Measurements from ENCODE around the gene FNIP2. TPM values are rescaled to one million over a fixed set of nuclear protein-coding genes. Genes with fewer than 3 reads are reported as not detected.
"Not testable (repeated sequence)": the region's sequence is repeated elsewhere in the genome, so short reads cannot be mapped to it uniquely, and the experiment has no call there.

The FNIP2 gene
- total RNA-seq, 2 experiments from 2014 or later: 17.7 to 19.4 TPM

GRCh38 chr4:158869001-158869400, 100.2 kb downstream of the FNIP2 start:
- CTCF ChIA-PET: interaction anchor here (0.6 kb wide), 1 partner anchor 47 kb away, joined by 3 read pairs; no protein-coding TSS in a partner anchor
- POLR2A ChIA-PET: no interaction called here
- Mint-ChIP-seq H3K27ac (no peak overlapping the region), H3K36me3 (peaks cover 31% of the 10 kb centered on the region), H3K27me3 (no peaks in the 10 kb centered on the region), H3K4me1 (ENCODE audit: low read depth) (peaks cover 4% of the 10 kb centered on the region), H3K9me3 (no peaks in the 10 kb centered on the region), H3K4me3 (no peak overlapping the region)
- DNase-seq: no peak
- intact Hi-C loops (cut with micrococcal nuclease): no loop called here

- H3K4me1 Mint-ChIP-seq (ENCODE audit: low read depth): peaks cover 6% of the 10 kb centered on the region
- DNase-seq: no peak
- no peak overlapping the region for H3K27ac Mint-ChIP-seq
- ChIA-PET POLR2A (no interaction called here), CTCF (interaction anchor here (0.6 kb wide), 1 partner anchor 47 kb away, joined by 3 read pairs; no protein-coding TSS in a partner anchor)
- H3K9me3 Mint-ChIP-seq: no peaks in the 10 kb centered on the region
- H3K4me3 Mint-ChIP-seq: no peak overlapping the region
- intact Hi-C loops (cut with micrococcal nuclease): no loop called here
- H3K36me3 Mint-ChIP-seq: peaks cover 31% of the 10 kb centered on the region
- no peaks in the 10 kb centered on the region for H3K27me3 Mint-ChIP-seq
Observed at GRCh38 chr4:158869761-158870160, 100.9 kb downstream of the FNIP2 start.

- Mint-ChIP-seq H3K36me3 (peaks cover 31% of the 10 kb centered on the region), H3K4me1 (ENCODE audit: low read depth) (peaks cover 6% of the 10 kb centered on the region), H3K27ac (no peak overlapping the region), H3K4me3 (no peak overlapping the region), H3K27me3 (no peaks in the 10 kb centered on the region), H3K9me3 (no peaks in the 10 kb centered on the region)
- no peak for DNase-seq
- intact Hi-C loops (cut with micrococcal nuclease): no loop called here
- ChIA-PET CTCF (no interaction called here), POLR2A (no interaction called here)
Observed at GRCh38 chr4:158870282-158870625, 101.4 kb downstream of the FNIP2 start.

GRCh38 chr4:158870626-158871334, 102.0 kb downstream of the FNIP2 start:
- H3K4me3 Mint-ChIP-seq: no peak overlapping the region
- CTCF ChIA-PET: no interaction called here

DNA sequence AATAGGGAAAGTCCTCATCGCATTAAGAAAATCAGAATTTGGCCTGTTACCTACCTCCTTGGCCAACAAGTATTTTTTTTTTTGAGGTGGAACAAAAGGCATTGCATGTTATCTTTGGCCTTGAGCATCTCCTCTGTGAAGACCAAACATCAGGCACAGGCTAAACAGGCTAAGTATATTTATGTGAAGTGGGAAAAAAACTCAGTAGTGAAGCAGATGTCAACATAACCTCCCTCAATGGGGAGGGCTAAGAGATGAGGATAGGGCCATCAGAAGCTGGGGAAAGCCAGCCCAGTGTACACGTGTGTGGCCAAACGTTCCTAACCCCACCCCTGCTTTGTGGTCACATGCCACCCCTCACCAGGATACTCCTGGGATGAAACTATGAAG, 102.5 kb downstream of the FNIP2 start:
- Mint-ChIP-seq H3K27me3 (no peaks in the 10 kb centered on the region), H3K27ac (no peak overlapping the region), H3K36me3 (peaks cover 34% of the 10 kb centered on the region), H3K4me1 (ENCODE audit: low read depth) (peaks cover 6% of the 10 kb centered on the region), H3K4me3 (no peak overlapping the region), H3K9me3 (no peaks in the 10 kb centered on the region)
- intact Hi-C loops (cut with micrococcal nuclease): no loop called here
- POLR2A ChIA-PET: no interaction called here
- CTCF ChIA-PET: no interaction called here
- DNase-seq: no peak

More at GRCh38 chr4:158870626-158871334, 102.0 kb downstream of the FNIP2 start:
- POLR2A ChIA-PET: no interaction called here
- Mint-ChIP-seq H3K27ac (no peak overlapping the region), H3K36me3 (peaks cover 31% of the 10 kb centered on the region), H3K4me1 (ENCODE audit: low read depth) (peaks cover 6% of the 10 kb centered on the region), H3K27me3 (no peaks in the 10 kb centered on the region), H3K9me3 (no peaks in the 10 kb centered on the region)
- intact Hi-C loops (cut with micrococcal nuclease): no loop called here
- no peak for DNase-seq

- peaks cover 37% of the 10 kb centered on the region for H3K36me3 Mint-ChIP-seq
- H3K4me1 Mint-ChIP-seq (ENCODE audit: low read depth): peaks cover 6% of the 10 kb centered on the region
- H3K27me3 Mint-ChIP-seq: no peaks in the 10 kb centered on the region
- intact Hi-C loops (cut with micrococcal nuclease): no loop called here
- DNase-seq: no peak
- ChIA-PET CTCF (no interaction called here), POLR2A (no interaction called here)
- no peak overlapping the region for H3K27ac Mint-ChIP-seq
- H3K4me3 Mint-ChIP-seq: no peak overlapping the region
- H3K9me3 Mint-ChIP-seq: peaks cover 2% of the 10 kb centered on the region
Observed at GRCh38 chr4:158873795-158874401, 105.1 kb downstream of the FNIP2 start.

DNA sequence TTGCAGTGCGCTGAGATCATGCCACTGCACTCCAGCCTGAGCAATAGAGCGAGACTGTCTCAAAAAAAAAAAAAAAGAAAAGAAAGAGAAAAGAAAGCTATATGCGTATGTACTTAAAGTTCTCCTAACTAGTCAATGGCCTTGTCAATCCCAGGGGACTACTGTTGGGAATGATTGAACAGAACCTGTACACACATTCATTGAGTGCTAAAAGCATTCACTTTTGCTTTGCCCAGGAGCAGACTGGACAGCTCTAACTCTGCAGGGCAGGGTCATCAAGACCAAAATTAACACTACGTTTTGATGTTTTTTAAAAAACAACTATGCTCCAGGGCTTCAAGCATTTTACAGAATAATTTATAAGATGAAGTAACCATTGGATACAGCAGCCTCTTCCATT, 106.2 kb downstream of the FNIP2 start:
- POLR2A ChIA-PET: no interaction called here
- CTCF ChIA-PET: no interaction called here
- Mint-ChIP-seq H3K27me3 (no peaks in the 10 kb centered on the region), H3K4me3 (no peak overlapping the region), H3K9me3 (peaks cover 7% of the 10 kb centered on the region), H3K4me1 (ENCODE audit: low read depth) (peaks cover 6% of the 10 kb centered on the region), H3K36me3 (peaks cover 36% of the 10 kb centered on the region), H3K27ac (no peak overlapping the region)
- intact Hi-C loops (cut with micrococcal nuclease): no loop called here
- no peak for DNase-seq

DNA sequence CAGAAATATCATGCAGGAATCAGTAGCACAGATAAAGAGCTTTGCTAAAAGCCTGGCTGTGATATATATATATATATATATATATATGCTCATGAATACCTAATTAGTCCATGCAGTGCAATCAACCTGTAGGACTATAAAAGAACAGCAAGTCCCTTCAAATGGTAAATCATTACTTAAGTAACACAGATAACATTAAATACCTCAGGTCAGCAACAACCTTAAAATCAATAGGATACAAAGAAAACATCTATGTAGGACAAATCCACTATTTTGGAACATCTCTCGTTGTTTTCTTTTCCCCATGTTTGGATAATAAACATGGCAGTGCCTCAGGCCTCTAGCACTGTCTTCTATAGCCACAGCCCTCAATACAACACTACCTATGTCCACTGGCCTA, 106.6 kb downstream of the FNIP2 start:
- intact Hi-C loops (cut with micrococcal nuclease): no loop called here
- no peaks in the 10 kb centered on the region for H3K27me3 Mint-ChIP-seq
- H3K27ac Mint-ChIP-seq: no peak overlapping the region
- H3K4me1 Mint-ChIP-seq (ENCODE audit: low read depth): peaks cover 6% of the 10 kb centered on the region
- DNase-seq: no peak
- H3K36me3 Mint-ChIP-seq: peaks cover 37% of the 10 kb centered on the region
- ChIA-PET POLR2A (no interaction called here), CTCF (no interaction called here)
- peaks cover 7% of the 10 kb centered on the region for H3K9me3 Mint-ChIP-seq
- no peak overlapping the region for H3K4me3 Mint-ChIP-seq

DNA sequence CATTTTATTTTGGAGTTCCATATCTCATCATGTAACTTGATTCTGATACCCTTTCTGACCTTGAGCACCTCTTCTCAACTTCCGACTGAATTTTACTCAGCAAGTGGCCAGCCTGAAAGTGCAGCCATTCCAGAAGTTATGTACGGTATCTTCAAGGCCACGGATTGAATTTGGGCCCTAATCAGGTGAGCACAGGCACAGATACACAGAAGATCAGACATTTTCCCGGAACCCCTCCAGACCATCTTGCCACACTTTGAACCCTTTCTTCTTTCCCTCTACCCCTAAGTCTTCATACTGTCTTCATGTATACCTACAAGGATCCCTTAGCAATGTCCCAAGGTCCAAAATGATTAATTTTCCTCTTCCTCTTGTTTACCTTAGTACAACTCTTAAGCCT, 108.2 kb downstream of the FNIP2 start:
- H3K9me3 Mint-ChIP-seq: peaks cover 7% of the 10 kb centered on the region
- ChIA-PET POLR2A (no interaction called here), CTCF (no interaction called here)
- H3K27me3 Mint-ChIP-seq: no peaks in the 10 kb centered on the region
- peaks cover 6% of the 10 kb centered on the region for H3K4me1 Mint-ChIP-seq (ENCODE audit: low read depth)
- intact Hi-C loops (cut with micrococcal nuclease): no loop called here
- no peak overlapping the region for H3K4me3 Mint-ChIP-seq
- no peak for DNase-seq
- H3K27ac Mint-ChIP-seq: no peak overlapping the region
- H3K36me3 Mint-ChIP-seq: peaks cover 38% of the 10 kb centered on the region

- H3K27ac Mint-ChIP-seq; POLR2A ChIA-PET; H3K27me3 Mint-ChIP-seq; H3K9me3 Mint-ChIP-seq; intact Hi-C loops (cut with micrococcal nuclease); DNase-seq; H3K4me1 Mint-ChIP-seq (ENCODE audit: low read depth); H3K4me3 Mint-ChIP-seq; CTCF ChIA-PET: not testable (repeated sequence)
- H3K36me3 Mint-ChIP-seq: peaks cover 32% of the 10 kb centered on the region
Observed at GRCh38 chr4:158882142-158882541, 113.3 kb downstream of the FNIP2 start.

- Mint-ChIP-seq H3K4me3 (no peak overlapping the region), H3K4me1 (ENCODE audit: low read depth) (no peaks in the 10 kb centered on the region), H3K27me3 (no peaks in the 10 kb centered on the region), H3K27ac (no peak overlapping the region), H3K36me3 (peaks cover 18% of the 10 kb centered on the region), H3K9me3 (peaks cover 1% of the 10 kb centered on the region)
- ChIA-PET POLR2A (no interaction called here), CTCF (no interaction called here)
- DNase-seq: no peak
- intact Hi-C loops (cut with micrococcal nuclease): no loop called here
Observed at GRCh38 chr4:158884280-158884679, 115.5 kb downstream of the FNIP2 start.

- POLR2A ChIA-PET: no interaction called here
Observed at GRCh38 chr4:158885564-158885963, 116.7 kb downstream of the FNIP2 start.

GRCh38 chr4:158890294-158890693, 121.5 kb downstream of the FNIP2 start:
- no peak overlapping the region for H3K4me3 Mint-ChIP-seq
- H3K4me1 Mint-ChIP-seq (ENCODE audit: low read depth): no peaks in the 10 kb centered on the region
- POLR2A ChIA-PET: no interaction called here
- CTCF ChIA-PET: no interaction called here
- no peaks in the 10 kb centered on the region for H3K27me3 Mint-ChIP-seq
- no peaks in the 10 kb centered on the region for H3K9me3 Mint-ChIP-seq
- H3K36me3 Mint-ChIP-seq: peaks cover 7% of the 10 kb centered on the region
- no peak overlapping the region for H3K27ac Mint-ChIP-seq
- no peak for DNase-seq
- intact Hi-C loops (cut with micrococcal nuclease): no loop called here

More at GRCh38 chr4:158885564-158885963, 116.7 kb downstream of the FNIP2 start:
- intact Hi-C loops (cut with micrococcal nuclease): no loop called here
- no peak overlapping the region for H3K4me3 Mint-ChIP-seq
- no peaks in the 10 kb centered on the region for H3K4me1 Mint-ChIP-seq (ENCODE audit: low read depth)
- H3K9me3 Mint-ChIP-seq: no peaks in the 10 kb centered on the region
- H3K27me3 Mint-ChIP-seq: no peaks in the 10 kb centered on the region
- peaks cover 10% of the 10 kb centered on the region for H3K36me3 Mint-ChIP-seq
- no peak for DNase-seq
- no peak overlapping the region for H3K27ac Mint-ChIP-seq
- CTCF ChIA-PET: no interaction called here
